ENCODE data around the gene HYAL3.
"Not testable (repeated sequence)": the region's sequence is repeated elsewhere in the genome, so short reads cannot be mapped to it uniquely, and the experiment has no call there.

Gene HYAL3

DNA sequence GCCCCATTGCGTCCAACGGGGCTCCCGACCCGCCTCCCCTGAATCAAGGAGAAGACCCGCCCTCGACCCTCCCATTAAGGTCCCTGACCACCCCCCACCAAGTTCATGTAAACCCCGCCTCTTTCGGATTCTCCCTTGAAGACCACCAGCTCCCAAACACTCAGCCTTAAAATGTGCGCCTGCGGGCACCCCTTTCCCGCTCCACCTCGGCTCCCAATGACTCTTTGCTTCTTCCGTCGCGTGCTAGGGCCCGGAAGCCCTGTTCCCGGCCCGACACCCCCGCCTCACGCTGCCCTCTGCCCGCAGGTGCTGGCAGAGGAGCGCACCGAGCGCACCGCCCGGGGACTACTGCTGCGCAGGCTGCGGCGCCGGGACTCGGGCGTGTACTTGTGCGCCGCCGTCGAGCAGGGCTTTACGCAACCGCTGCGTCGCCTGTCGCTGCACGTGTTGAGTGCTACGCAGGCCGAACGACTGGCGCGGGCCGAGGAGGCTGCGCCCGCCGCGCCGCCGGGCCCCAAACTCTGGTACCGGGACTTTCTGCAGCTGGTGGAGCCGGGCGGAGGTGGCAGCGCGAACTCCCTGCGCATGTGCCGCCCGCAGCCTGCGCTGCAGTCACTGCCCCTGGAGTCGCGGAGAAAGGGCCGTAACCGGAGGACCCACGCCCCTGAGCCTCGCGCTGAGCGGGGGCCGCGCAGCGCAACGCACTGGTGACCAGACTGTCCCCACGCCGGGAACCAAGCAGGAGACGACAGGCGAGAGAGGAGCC lies 23.0 kb downstream of the HYAL3 start:
- DNase-seq (ENCODE audit: insufficient read length, low spot score) = no peak
- TF ChIP-seq CTCF (IDR thresholded peaks at IDR 0.05; ENCODE audit: insufficient read depth, missing control alignments) = no peak
- no peak for FAIRE-seq

GRCh38 chr3:50275141-50275995 lies 23.8 kb downstream of the HYAL3 start:
- TF ChIP-seq CTCF (IDR thresholded peaks at IDR 0.05; ENCODE audit: insufficient read depth, missing control alignments) = no peak
- no peak for FAIRE-seq
- DNase-seq (ENCODE audit: insufficient read length, low spot score) = no peak

GRCh38 chr3:50274371-50275104 lies 24.7 kb downstream of the HYAL3 start:
- DNase-seq (ENCODE audit: insufficient read length, low spot score) = no peak
- peak; percentile 70 for TF ChIP-seq CTCF (IDR thresholded peaks at IDR 0.05; ENCODE audit: insufficient read depth, missing control alignments)
- FAIRE-seq = no peak

DNA sequence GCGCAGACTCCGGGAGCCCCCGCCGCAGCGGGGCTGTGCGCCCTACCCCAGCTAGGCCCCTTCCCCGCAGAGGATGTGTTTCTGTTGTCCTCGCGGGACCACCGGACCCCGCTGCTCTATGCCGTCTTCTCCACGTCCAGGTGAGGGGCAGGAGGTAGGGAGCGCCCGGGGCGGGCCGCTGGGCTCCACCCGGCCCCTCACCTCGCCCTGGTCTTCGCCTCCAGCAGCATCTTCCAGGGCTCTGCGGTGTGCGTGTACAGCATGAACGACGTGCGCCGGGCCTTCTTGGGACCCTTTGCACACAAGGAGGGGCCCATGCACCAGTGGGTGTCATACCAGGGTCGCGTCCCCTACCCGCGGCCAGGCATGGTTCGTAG lies 25.5 kb downstream of the HYAL3 start:
- no peak for TF ChIP-seq CTCF (IDR thresholded peaks at IDR 0.05; ENCODE audit: insufficient read depth, missing control alignments)
- FAIRE-seq = no peak
- DNase-seq (ENCODE audit: insufficient read length, low spot score) = no peak

GRCh38 chr3:50272911-50273688 lies 26.1 kb downstream of the HYAL3 start:
- TF ChIP-seq CTCF (IDR thresholded peaks at IDR 0.05; ENCODE audit: insufficient read depth, missing control alignments) = peak; percentile 89
- FAIRE-seq (no peak), DNase-seq (ENCODE audit: insufficient read length, low spot score) (peak; percentile 99)

- FAIRE-seq; DNase-seq (ENCODE audit: insufficient read length, low spot score): not testable (repeated sequence)
These were observed 26.7 kb downstream of the HYAL3 start for GRCh38 chr3:50272538-50272910.
